WTC11 (cell line): ENCODE data around the gene ZXDC. TPM values are rescaled to one million over a fixed set of nuclear protein-coding genes. Genes with fewer than 3 reads are reported as not detected.

ENCODE experiments used
- ATAC-seq: fragments of 200-7000 bp; cut with Tn5 transposase; 2 replicates; pipeline ENCODE4 v1.10.0; 2021; ENCODE audit warnings: mild to moderate bottlenecking, moderate library complexity
- CTCF ChIA-PET: fragments of 300-600 bp; sonication (Branson Sonifier 250); formaldehyde crosslinking; loops from one replicate; lab custom pipeline; 2021; ENCODE audit warnings: antibody characterized with exemption; lab: Charles Lee
- POLR2A ChIA-PET: fragments of 350-600 bp; sonication (Branson Sonifier 250); formaldehyde crosslinking; loops from one replicate; lab custom pipeline; 2021; ENCODE audit warnings: antibody characterized with exemption; lab: Charles Lee
- DNase-seq: peaks from one replicate; pipeline ENCODE4 v3.0.0; 2021; ENCODE audit warnings: low spot score
- H3K27ac Mint-ChIP-seq: 2 replicates; pipeline ENCODE4 v1.8.0; 2021; ENCODE audit warnings: mixed read lengths
- H3K27me3 Mint-ChIP-seq: 2 replicates; pipeline ENCODE4 v1.8.0; 2021; ENCODE audit warnings: low read depth, mild to moderate bottlenecking, moderate library complexity, mixed read lengths
- H3K36me3 Mint-ChIP-seq: 2 replicates; pipeline ENCODE4 v1.8.0; 2021; ENCODE audit warnings: mixed read lengths
- H3K4me1 Mint-ChIP-seq: 2 replicates; pipeline ENCODE4 v1.8.0; 2022; ENCODE audit warnings: mixed read lengths
- H3K4me3 Mint-ChIP-seq: 2 replicates; pipeline ENCODE4 v1.8.0; 2021; ENCODE audit warnings: mild to moderate bottlenecking, moderate library complexity, mixed read lengths
- H3K9me3 Mint-ChIP-seq: 2 replicates; pipeline ENCODE4 v1.8.0; 2021; ENCODE audit warnings: mixed read lengths
- ATF3 ChIP-seq: sonication (generic); formaldehyde crosslinking; conservative IDR thresholded peaks from 2 replicates; pipeline ENCODE4 v1.8.1; 2022; ENCODE audit warnings: mild to moderate bottlenecking, missing genetic modification reagents
- E2F4 ChIP-seq: sonication (generic); formaldehyde crosslinking; IDR thresholded peaks from 2 replicates; pipeline ENCODE4 v1.8.1; 2022; ENCODE audit warnings: low read depth, mild to moderate bottlenecking, moderate library complexity, missing genetic modification reagents, borderline replicate concordance
- ETV6 ChIP-seq: sonication (generic); formaldehyde crosslinking; IDR thresholded peaks from 2 replicates; pipeline ENCODE4 v1.8.1; 2022; ENCODE audit warnings: mild to moderate bottlenecking, missing genetic modification reagents
- FOXP4 ChIP-seq: sonication (generic); formaldehyde crosslinking; IDR thresholded peaks from 2 replicates; pipeline ENCODE4 v1.8.0; 2022; ENCODE audit warnings: mild to moderate bottlenecking, missing genetic modification reagents
- GABPB1 ChIP-seq: sonication (generic); formaldehyde crosslinking; IDR thresholded peaks from 2 replicates; pipeline ENCODE4 v1.8.1; 2023; ENCODE audit warnings: mild to moderate bottlenecking, missing genetic modification reagents
- GRHL2 ChIP-seq: fragments of 250-450 bp; sonication (Bioruptor Pico); IDR thresholded peaks from 2 replicates; pipeline ENCODE4 v1.8.0; 2022; ENCODE audit warnings: mild to moderate bottlenecking, moderate library complexity; ENCODE audit not compliant: insufficient replicate concordance, severe bottlenecking
- OVOL2 ChIP-seq: fragments of 250-450 bp; sonication (Bioruptor Pico); IDR thresholded peaks from 2 replicates; pipeline ENCODE4 v1.9.0; 2021; ENCODE audit warnings: mild to moderate bottlenecking, borderline replicate concordance
- PRDM15 ChIP-seq: sonication (generic); formaldehyde crosslinking; IDR thresholded peaks from 2 replicates; pipeline ENCODE4 v1.8.0; 2022; ENCODE audit warnings: missing genetic modification reagents
- RORB ChIP-seq: fragments of 250-450 bp; sonication (Bioruptor Pico); IDR thresholded peaks from 2 replicates; pipeline ENCODE4 v1.9.0; 2021; ENCODE audit warnings: mild to moderate bottlenecking
- SMAD3 ChIP-seq: sonication (generic); formaldehyde crosslinking; IDR thresholded peaks from 2 replicates; pipeline ENCODE4 v1.8.0; 2022; ENCODE audit warnings: missing genetic modification reagents, mild to moderate bottlenecking, borderline replicate concordance
- USF1 ChIP-seq: sonication (generic); formaldehyde crosslinking; IDR thresholded peaks from 2 replicates; pipeline ENCODE4 v1.8.0; 2022; ENCODE audit warnings: mild to moderate bottlenecking, missing genetic modification reagents
- ZNF281 ChIP-seq: sonication (generic); formaldehyde crosslinking; IDR thresholded peaks from 2 replicates; pipeline ENCODE4 v1.8.0; 2023; ENCODE audit warnings: mild to moderate bottlenecking, missing genetic modification reagents
- ZNF512 ChIP-seq: sonication (generic); formaldehyde crosslinking; IDR thresholded peaks from 2 replicates; pipeline ENCODE4 v1.8.1; 2022; ENCODE audit warnings: missing genetic modification reagents, borderline replicate concordance
- ZNF532 ChIP-seq: fragments of 250-450 bp; sonication (Bioruptor Pico); IDR thresholded peaks from 2 replicates; pipeline ENCODE4 v1.9.0; 2021; ENCODE audit warnings: mild to moderate bottlenecking, borderline replicate concordance
- total RNA-seq: library from RNA; stranded (reverse); gene quantifications from 3 replicates; pipeline ENCODE4 v1.2.3, GENCODE V29; 2021

ZXDC gene
- total RNA-seq, 1 experiment from 2014 or later: 34.7 TPM

- ChIA-PET CTCF (interaction anchor here (0.7 to 1.8 kb wide), 4 partner anchors 11 to 341 kb away, joined by 3 to 7 read pairs (median 6); no protein-coding TSS in a partner anchor), POLR2A (no interaction called here)
- Mint-ChIP-seq H3K4me3 (peak overlapping the region; percentile 89), H3K27me3 (no peaks in the 10 kb centered on the region), H3K4me1 (peaks cover 39% of the 10 kb centered on the region), H3K27ac (peak overlapping the region; percentile 22; the same call in 1 of the 2 replicates), H3K36me3 (peaks cover 32% of the 10 kb centered on the region), H3K9me3 (no peaks in the 10 kb centered on the region)
- ATAC-seq (no peak), DNase-seq (no peak)
- TF ChIP-seq FOXP4: no peak
- no peak for TF ChIP-seq E2F4
- TF ChIP-seq ZNF532 (CRISPR knock-in tag): no peak
- no peak for TF ChIP-seq USF1
- TF ChIP-seq ZNF512 (CRISPR knock-in tag): no peak
- TF ChIP-seq OVOL2 (CRISPR knock-in tag): no peak
- TF ChIP-seq GRHL2 (CRISPR knock-in tag): no peak
- no peak for TF ChIP-seq ATF3 (CRISPR knock-in tag)
- TF ChIP-seq ZNF281 (CRISPR knock-in tag): no peak
- no peak for TF ChIP-seq RORB (CRISPR knock-in tag)
- TF ChIP-seq ETV6 (CRISPR knock-in tag): no peak
- TF ChIP-seq PRDM15 (CRISPR knock-in tag): no peak
- TF ChIP-seq GABPB1: no peak
- no peak for TF ChIP-seq SMAD3 (CRISPR knock-in tag)
These were observed 2.2 kb downstream of the ZXDC start for GRCh38 chr3:126473292-126474168.
